ENCODE results near the gene GPR132. TPM values are rescaled to one million over a fixed set of nuclear protein-coding genes. Genes with fewer than 3 reads are reported as not detected.

The GPR132 gene
- total and polyA plus RNA-seq, 2 of the 13 experiments (the other 11 are each of a cell fraction or from before 2014, with no cell fraction given): not detected

GRCh38 chr14:105056303-105056831 lies 8.9 kb downstream of the GPR132 start:
- peaks cover 8 to 53% of the 10 kb centered on the region in 2 experiments for H3K27me3 ChIP-seq (ENCODE audit: control insufficient read depth in 1 of 2, insufficient read depth in 2 of 2, low read length in 2 of 2)
- no peak overlapping the region for H3K4me2 ChIP-seq (ENCODE audit: low read depth, low read length)
- TF ChIP-seq GMEB2 (CRISPR knock-in tag; IDR thresholded peaks at IDR 0.05; ENCODE audit: low read depth) (no peak), ATF3 (CRISPR knock-in tag; IDR thresholded peaks at IDR 0.05) (no peak), IRF2 (CRISPR knock-in tag; IDR thresholded peaks at IDR 0.05) (no peak), TCF7L2 (IDR thresholded peaks at IDR 0.05; ENCODE audit: low read depth, low read length) (no peak), ZNF513 (CRISPR knock-in tag; conservative IDR thresholded peaks at IDR 0.05) (no peak), ZNF232 (CRISPR knock-in tag; IDR thresholded peaks at IDR 0.05; ENCODE audit: borderline replicate concordance) (no peak), PHF8 (CRISPR knock-in tag; IDR thresholded peaks at IDR 0.05) (no peak), ZNF205 (CRISPR knock-in tag; IDR thresholded peaks at IDR 0.05) (no peak)
- BruUV-seq (replicated peaks): no TSS peak
- no peaks in the 10 kb centered on the region for H3K9me3 ChIP-seq (ENCODE audit: low read length)
- ChIA-PET CTCF (ENCODE audit: low intra/inter-chr PET ratio, low total read pairs) (no interaction called here), POLR2A (no interaction called here)
- H3K4me1 ChIP-seq (ENCODE audit: insufficient read depth, low read length): no peaks in the 10 kb centered on the region
- in situ Hi-C loops (cut with HindIII; ENCODE audit: extremely low pct_ligation_motif_present, low pct_unique_long_range_greater_than_20kb) (no loop called here), intact Hi-C loops (cut with micrococcal nuclease; ENCODE audit: unreplicated experiment) (no loop called here)
- FAIRE-seq: no peak
- H3K79me2 ChIP-seq (ENCODE audit: insufficient read depth, low read length): no peaks in the 10 kb centered on the region
- H3K4me3 ChIP-seq (replicated peaks in 1 of 3; ENCODE audit: insufficient read depth in 1 of 3, low read depth in 2 of 3, low read length in 3 of 3): no peak overlapping the region
- no peak for DNase-seq (ENCODE audit: low spot score)
- WGBS (ENCODE audit: low lambda C conversion rate): 47% methylated on average over 18 of the region's 22 CpGs
- H3K36me3 ChIP-seq (replicated peaks in 1 of 2; ENCODE audit: control insufficient read depth in 1 of 2, insufficient read depth in 2 of 2, low read length in 2 of 2): no peaks in the 10 kb centered on the region
- no peak overlapping the region for H2AFZ ChIP-seq (ENCODE audit: low read length)
- no peak for ATAC-seq
- no peak overlapping the region for H3K9ac ChIP-seq (ENCODE audit: insufficient read depth, low read depth, low read length)
- no peaks in the 10 kb centered on the region for H4K20me1 ChIP-seq (ENCODE audit: insufficient read depth, low read length)
- H3K27ac ChIP-seq (ENCODE audit: extremely low read length, insufficient read depth, low read length): no peak overlapping the region

Data from HepG2 (cell line).